ENCODE results near the gene FOXM1. TPM values are rescaled to one million over a fixed set of nuclear protein-coding genes. Genes with fewer than 3 reads are reported as not detected.

The FOXM1 gene
- total and polyA plus RNA-seq, 10 of the 15 experiments (the other 5 are each of a cell fraction or from before 2014, with no cell fraction given), result 15.1 to 63.2 (median 34.2) TPM

- DNase-seq (ENCODE audit: low read depth, low spot score), result no peak
These were observed 52.4 kb downstream of the FOXM1 start for GRCh38 chr12:2824541-2824940.

More at GRCh38 chr12:2824541-2824940, 52.4 kb downstream of the FOXM1 start:
- TF ChIP-seq BHLHE40 (IDR thresholded peaks at IDR 0.05; ENCODE audit: borderline replicate concordance in 1 of 2, low read depth in 2 of 2, low read length in 1 of 2), result no peak
- no peak for TF ChIP-seq ZZZ3 (IDR thresholded peaks at IDR 0.05; ENCODE audit: control insufficient read depth, insufficient read length, low read depth)
- TF ChIP-seq MYC (IDR thresholded peaks at IDR 0.05; ENCODE audit: insufficient read depth, insufficient read length, insufficient replicate concordance, low read length, severe bottlenecking), result no peak
- TF ChIP-seq ZNF274 (IDR thresholded peaks at IDR 0.05; ENCODE audit: insufficient read depth, insufficient read length), result no peak
- TF ChIP-seq RB1 (IDR thresholded peaks at IDR 0.05; ENCODE audit: borderline replicate concordance), result no peak
- TF ChIP-seq SUPT20H (IDR thresholded peaks at IDR 0.05; ENCODE audit: borderline replicate concordance, control insufficient read depth, low read depth, low read length), result no peak
- TF ChIP-seq WRNIP1 (IDR thresholded peaks at IDR 0.05; ENCODE audit: borderline replicate concordance, low read depth, low read length), result no peak
- TF ChIP-seq HDGF (IDR thresholded peaks at IDR 0.05), result no peak
- no peak for TF ChIP-seq CEBPZ (IDR thresholded peaks at IDR 0.05; ENCODE audit: low read depth, low read length)
- no peak for TF ChIP-seq CEBPB (IDR thresholded peaks at IDR 0.05; ENCODE audit: borderline replicate concordance in 1 of 2, low read depth in 2 of 2, low read length in 2 of 2)
- TF ChIP-seq PAX8 (IDR thresholded peaks at IDR 0.05), result no peak
- no peak for TF ChIP-seq MXI1 (IDR thresholded peaks at IDR 0.05; ENCODE audit: low read depth, low read length)
- TF ChIP-seq SUZ12 (IDR thresholded peaks at IDR 0.05; ENCODE audit: unreplicated experiment), result no peak
- no peak for TF ChIP-seq IKZF2 (IDR thresholded peaks at IDR 0.05)
- no peak for TF ChIP-seq SPI1 (IDR thresholded peaks at IDR 0.05; ENCODE audit: borderline replicate concordance, insufficient read depth, low read depth, low read length)
- TF ChIP-seq E2F8 (IDR thresholded peaks at IDR 0.05; ENCODE audit: low read depth, partially characterized antibody), result no peak
- no peak for TF ChIP-seq NFXL1 (IDR thresholded peaks at IDR 0.05; ENCODE audit: borderline replicate concordance)
- ChIA-PET POLR2A (no interaction called here), RAD21 (ENCODE audit: unreplicated experiment) (no interaction called here), CTCF (no interaction called here), SMC1A (ENCODE audit: uncharacterized antibody, unreplicated experiment) (no interaction called here)
- no peaks in the 10 kb centered on the region for H3K9me3 ChIP-seq (replicated peaks; ENCODE audit: control insufficient read depth, insufficient read depth, low read length)
- H3K4me1 ChIP-seq (ENCODE audit: control insufficient read depth, insufficient read depth, low read length), result no peaks in the 10 kb centered on the region
- H3K36me3 ChIP-seq (ENCODE audit: control insufficient read depth in 2 of 2, insufficient read depth in 2 of 2, low read length in 1 of 2), result peaks cover 3 to 18% of the 10 kb centered on the region in 2 experiments
- BruUV-seq (replicated peaks), result no TSS peak
- H3K79me2 ChIP-seq (ENCODE audit: control insufficient read depth, insufficient read depth, low read length), result no peaks in the 10 kb centered on the region
- intact Hi-C loops (cut with micrococcal nuclease; ENCODE audit: unreplicated experiment) (no loop called here), in situ Hi-C loops (cut with MboI) (no loop called here)
- H3K27me3 ChIP-seq (replicated peaks in 1 of 2; ENCODE audit: control insufficient read depth in 2 of 2, insufficient read depth in 2 of 2, low read length in 1 of 2), result no peaks in the 10 kb centered on the region
- FAIRE-seq (no peak), ATAC-seq (no peak)
- WGBS (ENCODE audit: insufficient coverage, insufficient replicate concordance, low lambda C conversion rate, missing lambda C conversion rate), result 97% methylated on average over 6 of the region's 6 CpGs
- no peak overlapping the region for H3K4me2 ChIP-seq (ENCODE audit: control insufficient read depth, insufficient read depth)
- no peak overlapping the region for H3K4me3 ChIP-seq
- H2AFZ ChIP-seq (ENCODE audit: control insufficient read depth, low read depth, low read length), result no peak overlapping the region
- no peak overlapping the region for H3K27ac ChIP-seq (ENCODE audit: control insufficient read depth, insufficient read depth)
- H4K20me1 ChIP-seq (ENCODE audit: control insufficient read depth, insufficient read depth), result no peaks in the 10 kb centered on the region; the same call in 1 of the 2 replicates
- H3K9ac ChIP-seq (ENCODE audit: control insufficient read depth, insufficient read depth, low read length), result no peak overlapping the region

All from GM12878 (cell line).